ENCODE measurements around the gene LAMC3.

DNA sequence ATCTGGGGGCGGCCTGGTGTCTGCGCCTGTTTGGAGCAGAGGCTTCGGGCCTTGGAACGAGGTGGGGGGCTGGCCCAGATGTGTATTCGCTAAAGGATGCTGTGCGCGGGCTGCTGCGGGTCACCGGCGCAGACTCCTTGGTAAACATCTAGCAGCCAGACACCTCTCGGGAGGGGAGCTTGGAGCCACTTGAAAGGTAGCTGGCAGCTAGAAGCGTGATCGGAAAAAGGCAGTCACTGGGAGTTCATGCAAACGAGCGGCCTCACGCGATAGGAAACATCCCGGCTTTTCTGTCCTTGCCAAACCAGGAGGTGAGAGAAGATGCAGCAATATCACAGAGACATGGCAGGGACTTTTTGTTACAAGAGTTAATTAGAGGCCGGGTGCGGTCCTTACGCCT lies 8.1 kb downstream of the LAMC3 start:
- TF ChIP-seq, protein P1, sequence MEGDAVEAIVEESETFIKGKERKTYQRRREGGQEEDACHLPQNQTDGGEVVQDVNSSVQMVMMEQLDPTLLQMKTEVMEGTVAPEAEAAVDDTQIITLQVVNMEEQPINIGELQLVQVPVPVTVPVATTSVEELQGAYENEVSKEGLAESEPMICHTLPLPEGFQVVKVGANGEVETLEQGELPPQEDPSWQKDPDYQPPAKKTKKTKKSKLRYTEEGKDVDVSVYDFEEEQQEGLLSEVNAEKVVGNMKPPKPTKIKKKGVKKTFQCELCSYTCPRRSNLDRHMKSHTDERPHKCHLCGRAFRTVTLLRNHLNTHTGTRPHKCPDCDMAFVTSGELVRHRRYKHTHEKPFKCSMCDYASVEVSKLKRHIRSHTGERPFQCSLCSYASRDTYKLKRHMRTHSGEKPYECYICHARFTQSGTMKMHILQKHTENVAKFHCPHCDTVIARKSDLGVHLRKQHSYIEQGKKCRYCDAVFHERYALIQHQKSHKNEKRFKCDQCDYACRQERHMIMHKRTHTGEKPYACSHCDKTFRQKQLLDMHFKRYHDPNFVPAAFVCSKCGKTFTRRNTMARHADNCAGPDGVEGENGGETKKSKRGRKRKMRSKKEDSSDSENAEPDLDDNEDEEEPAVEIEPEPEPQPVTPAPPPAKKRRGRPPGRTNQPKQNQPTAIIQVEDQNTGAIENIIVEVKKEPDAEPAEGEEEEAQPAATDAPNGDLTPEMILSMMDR (conservative IDR thresholded peaks at IDR 0.05; ENCODE audit: low read depth, low read length) = no peak
- TF ChIP-seq EZH2 (IDR thresholded peaks at IDR 0.05; ENCODE audit: low read length, unreplicated experiment) = no peak
- TF ChIP-seq EZH2phosphoT487 (IDR thresholded peaks at IDR 0.05; ENCODE audit: borderline replicate concordance, low read length) = no peak
